Activated CD8-positive, alpha-beta memory T cell treated with anti-CD3 and anti-CD28 coated beads, Interleukin-2, amount 50 U/mL, for 24 hours (primary cell): Measurements from ENCODE around the gene COMMD7.

Source experiments
- DNase-seq: peaks from one replicate; pipeline ENCODE4 v3.0.0-alpha.2; 2020; ENCODE audit errors: extremely low read depth

COMMD7 gene

GRCh38 chr20:32675223-32675975 is 67.9 kb downstream of the COMMD7 start:
- no peak for DNase-seq

- peak; percentile 42 for DNase-seq
Observed at GRCh38 chr20:32674362-32674789, 68.9 kb downstream of the COMMD7 start.

GRCh38 chr20:32672982-32673851 is 70.0 kb downstream of the COMMD7 start:
- DNase-seq: no peak

- DNase-seq: no peak
Observed at GRCh38 chr20:32672394-32672981, 70.8 kb downstream of the COMMD7 start.

- DNase-seq: no peak
Observed at GRCh38 chr20:32670773-32671455, 72.4 kb downstream of the COMMD7 start.

- no peak for DNase-seq
Observed at GRCh38 chr20:32667027-32667426, 76.2 kb downstream of the COMMD7 start.

GRCh38 chr20:32664678-32665159 is 78.5 kb downstream of the COMMD7 start:
- DNase-seq: no peak

- no peak for DNase-seq
Observed at GRCh38 chr20:32664012-32664677, 79.1 kb downstream of the COMMD7 start.

GRCh38 chr20:32663335-32664011 is 79.8 kb downstream of the COMMD7 start:
- no peak for DNase-seq

- no peak for DNase-seq
Observed at GRCh38 chr20:32661820-32662528, 81.3 kb downstream of the COMMD7 start.

GRCh38 chr20:32660661-32661060 is 82.6 kb downstream of the COMMD7 start:
- no peak for DNase-seq

- no peak for DNase-seq
Observed at GRCh38 chr20:32656827-32657226, 86.4 kb downstream of the COMMD7 start.

GRCh38 chr20:32655903-32656512 is 87.3 kb downstream of the COMMD7 start:
- DNase-seq: no peak

- peak; percentile 72 for DNase-seq
Observed at GRCh38 chr20:32652739-32653526, 90.3 kb downstream of the COMMD7 start.
